Activated gamma-delta T cell (primary cell): ENCODE data around the gene MATK.
"Not testable (repeated sequence)": the region's sequence is repeated elsewhere in the genome, so short reads cannot be mapped to it uniquely, and the experiment has no call there.

Source experiments
- DNase-seq: peaks from one replicate; lab custom pipeline; 2025; lab: John Stamatoyannopoulos, UW

MATK gene

GRCh38 chr19:3816148-3816547, 30.0 kb upstream of the MATK start:
- DNase-seq, result not testable (repeated sequence)

GRCh38 chr19:3814648-3815047, 28.5 kb upstream of the MATK start:
- DNase-seq, result no peak

- no peak for DNase-seq
Measured at GRCh38 chr19:3813473-3814392, 27.6 kb upstream of the MATK start.

- no peak for DNase-seq
Measured at GRCh38 chr19:3810708-3811355, 24.7 kb upstream of the MATK start.

GRCh38 chr19:3809881-3810707, 23.9 kb upstream of the MATK start:
- DNase-seq, result no peak

- no peak for DNase-seq
Measured at GRCh38 chr19:3808420-3809143, 22.4 kb upstream of the MATK start.

GRCh38 chr19:3807574-3808354, 21.6 kb upstream of the MATK start:
- no peak for DNase-seq

- DNase-seq, result no peak
Measured at GRCh38 chr19:3807131-3807480, 20.9 kb upstream of the MATK start.

GRCh38 chr19:3805859-3806258, 19.7 kb upstream of the MATK start:
- DNase-seq, result no peak

GRCh38 chr19:3804429-3804828, 18.2 kb upstream of the MATK start:
- no peak for DNase-seq

- no peak for DNase-seq
Measured at GRCh38 chr19:3803986-3804385, 17.8 kb upstream of the MATK start.

- DNase-seq, result no peak
Measured at GRCh38 chr19:3803114-3803888, 17.1 kb upstream of the MATK start.

- peak; percentile 60 for DNase-seq
Measured at GRCh38 chr19:3801412-3802096, 15.4 kb upstream of the MATK start.

- DNase-seq, result no peak
Measured at GRCh38 chr19:3800996-3801395, 14.8 kb upstream of the MATK start.

GRCh38 chr19:3798137-3798536, 12.0 kb upstream of the MATK start:
- DNase-seq, result peak; percentile 49

GRCh38 chr19:3796358-3796757, 10.2 kb upstream of the MATK start:
- no peak for DNase-seq

- DNase-seq, result no peak
Measured at GRCh38 chr19:3793799-3794198, 7.6 kb upstream of the MATK start.

GRCh38 chr19:3792114-3792513, 5.9 kb upstream of the MATK start:
- DNase-seq, result no peak

- no peak for DNase-seq
Measured at GRCh38 chr19:3790941-3791340, 4.8 kb upstream of the MATK start.
